H1 (cell line): Measurements from ENCODE around the gene C5orf22. TPM values are rescaled to one million over a fixed set of nuclear protein-coding genes. Genes with fewer than 3 reads are reported as not detected.

Experiments used
- CBX8 ChIP-seq: fragments of 300-800, 300-1000 bp; sonication (generic); IDR thresholded peaks from 2 replicates; pipeline ENCODE4 v1.7.1; 2016; ENCODE audit warnings: low read depth, low read length, borderline replicate concordance
- JUND ChIP-seq: IDR thresholded peaks from 2 replicates; pipeline ENCODE4 v1.6.1; 2011; ENCODE audit warnings: mild to moderate bottlenecking, improper control_type of control experiment, low read length
- KDM5A ChIP-seq: fragments of 200-600 bp; IDR thresholded peaks from 2 replicates; pipeline ENCODE4 v1.7.1; 2012; ENCODE audit warnings: mild to moderate bottlenecking, low read length, inconsistent platforms, mixed read lengths
- SIX5 ChIP-seq: IDR thresholded peaks from 2 replicates; pipeline ENCODE4 v1.6.1; 2011; ENCODE audit warnings: mild to moderate bottlenecking, low read depth, low read length
- SRF ChIP-seq: IDR thresholded peaks from 2 replicates; pipeline ENCODE4 v1.6.1; 2011; ENCODE audit warnings: mild to moderate bottlenecking, low read depth, low read length, moderate library complexity
- YY1 ChIP-seq: IDR thresholded peaks from 2 replicates; pipeline ENCODE4 v1.6.1; 2011; ENCODE audit warnings: low read depth, mild to moderate bottlenecking, low read length
- polyA plus RNA-seq, 7 experiments: library from polyadenylated mRNA; depleted of rRNA in 3 of 7; stranded (reverse) in 5 of 7; unstranded in 2 of 7; fragments of >200 nt in 5 of 7; fragments of 200-250 nt in 2 of 7; gene quantifications; 1 replicate in 5 of 7; 2 replicates in 1 of 7; 4 replicates in 1 of 7; pipeline versions ENCODE4 v1.2.1 to v1.2.3, GENCODE V29; 2011 to 2013; ENCODE audit warnings: missing spikeins in 2 of 7, mixed read lengths in 2 of 7
- total RNA-seq: library from RNA; stranded (reverse); fragmentation: NEBNext Ultra II Directional; extraction: Animal tissue kit (Norgen Biotek cat#: 25700); gene quantifications from 2 replicates; pipeline ENCODE4 v1.2.1, GENCODE V29; 2021
- TF ChIP-seq, protein P1 (sequence below): IDR thresholded peaks from 2 replicates; pipeline ENCODE4 v1.6.1; 2011; ENCODE audit warnings: low read length, improper control_type of control experiment

C5orf22 gene
- total and polyA plus RNA-seq, 2 of the 8 experiments (the other 6 are each of a cell fraction or from before 2014, with no cell fraction given): 19.6 to 36.2 TPM

DNA sequence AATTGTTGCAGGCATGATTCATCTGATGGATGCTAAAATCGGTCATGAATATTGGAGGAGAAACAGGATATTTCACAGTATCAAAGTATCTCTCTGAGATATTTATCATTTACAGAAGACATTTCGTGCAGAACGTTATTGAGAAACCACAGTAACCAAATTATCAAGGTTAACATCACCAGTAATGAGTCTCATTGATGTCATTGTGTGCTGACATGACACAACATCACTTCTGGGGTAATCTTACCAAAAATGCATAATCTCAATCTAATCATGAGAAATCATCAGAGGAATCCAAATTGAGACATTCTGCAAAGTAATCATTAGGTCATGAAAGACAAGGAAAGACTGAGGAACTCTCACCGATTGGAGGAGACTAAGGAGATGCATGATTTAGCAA, 42.7 kb downstream of the C5orf22 start (continued):
- TF ChIP-seq KDM5A (no peak), CBX8 (no peak), SRF (no peak), YY1 (no peak), JUND (no peak), SIX5 (no peak)
- TF ChIP-seq, protein P1, sequence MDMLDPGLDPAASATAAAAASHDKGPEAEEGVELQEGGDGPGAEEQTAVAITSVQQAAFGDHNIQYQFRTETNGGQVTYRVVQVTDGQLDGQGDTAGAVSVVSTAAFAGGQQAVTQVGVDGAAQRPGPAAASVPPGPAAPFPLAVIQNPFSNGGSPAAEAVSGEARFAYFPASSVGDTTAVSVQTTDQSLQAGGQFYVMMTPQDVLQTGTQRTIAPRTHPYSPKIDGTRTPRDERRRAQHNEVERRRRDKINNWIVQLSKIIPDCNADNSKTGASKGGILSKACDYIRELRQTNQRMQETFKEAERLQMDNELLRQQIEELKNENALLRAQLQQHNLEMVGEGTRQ: no peak
